OCI-LY7 (cell line): ENCODE results near the gene SERPIND1.

ENCODE experiments used
- CTCF ChIP-seq: fragments of 200-600 bp; sonication (generic); conservative IDR thresholded peaks from 2 replicates; pipeline ENCODE4 v1.5.1; 2014; ENCODE audit warnings: mild to moderate bottlenecking, antibody characterized with exemption, low read length, moderate library complexity, mixed read lengths
- EZH2phosphoT487 ChIP-seq: fragments of 200-600 bp; sonication (generic); IDR thresholded peaks from 2 replicates; pipeline ENCODE4 v1.6.1; 2018; ENCODE audit warnings: low read depth, borderline replicate concordance, mild to moderate bottlenecking, mixed run types, antibody characterized with exemption, low read length, moderate library complexity, mixed read lengths

- TF ChIP-seq CTCF (peak; percentile 91), EZH2phosphoT487 (no peak)
These were observed 10.2 kb downstream of the SERPIND1 start for GRCh38 chr22:20783844-20784723.
